ENCODE measurements around the gene FSIP1. TPM values are rescaled to one million over a fixed set of nuclear protein-coding genes. Genes with fewer than 3 reads are reported as not detected.

Gene FSIP1
- total and polyA plus RNA-seq, 7 donors, result 1.1 to 12.6 (median 1.4) TPM

DNA sequence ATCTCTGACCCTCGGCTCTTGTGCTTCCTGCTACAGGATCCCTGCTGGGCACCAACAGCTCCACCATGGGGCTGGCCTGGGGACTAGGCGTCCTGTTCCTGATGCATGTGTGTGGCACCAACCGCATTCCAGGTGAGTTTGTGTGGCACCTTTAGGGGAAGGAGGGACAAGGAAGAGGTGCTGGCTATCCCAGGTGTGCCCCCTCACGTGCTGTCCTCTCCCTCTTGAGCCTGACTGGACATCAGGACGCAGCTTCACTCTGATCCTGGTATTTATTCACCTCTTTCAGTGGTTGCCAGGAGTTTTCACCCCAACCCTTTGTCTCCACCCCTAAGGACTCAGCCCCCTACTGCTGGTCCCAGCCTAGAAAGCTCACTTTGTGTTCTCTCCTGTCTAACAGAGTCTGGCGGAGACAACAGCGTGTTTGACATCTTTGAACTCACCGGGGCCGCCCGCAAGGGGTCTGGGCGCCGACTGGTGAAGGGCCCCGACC lies 200.8 kb downstream of the FSIP1 start:
- peak; percentile 88 for DNase-seq
- peak overlapping the region; percentile 89 to 97 (median 96) for H3K27ac ChIP-seq
- no peaks in the 10 kb centered on the region for H3K9me3 ChIP-seq
- no peaks in the 10 kb centered on the region for H3K27me3 ChIP-seq
- whole genome bisulfite sequencing, 2 donors, result 11 to 54% methylated on average over 13 of the region's 13 CpGs
- TF ChIP-seq EP300 (IDR thresholded peaks at IDR 0.05), result no peak
- peak in 2 of 4 donors; percentile 5 to 52 for TF ChIP-seq POLR2AphosphoS5 (IDR thresholded peaks at IDR 0.05)
- no peak for TF ChIP-seq POLR2A (IDR thresholded peaks at IDR 0.05)
- TF ChIP-seq, protein P1, sequence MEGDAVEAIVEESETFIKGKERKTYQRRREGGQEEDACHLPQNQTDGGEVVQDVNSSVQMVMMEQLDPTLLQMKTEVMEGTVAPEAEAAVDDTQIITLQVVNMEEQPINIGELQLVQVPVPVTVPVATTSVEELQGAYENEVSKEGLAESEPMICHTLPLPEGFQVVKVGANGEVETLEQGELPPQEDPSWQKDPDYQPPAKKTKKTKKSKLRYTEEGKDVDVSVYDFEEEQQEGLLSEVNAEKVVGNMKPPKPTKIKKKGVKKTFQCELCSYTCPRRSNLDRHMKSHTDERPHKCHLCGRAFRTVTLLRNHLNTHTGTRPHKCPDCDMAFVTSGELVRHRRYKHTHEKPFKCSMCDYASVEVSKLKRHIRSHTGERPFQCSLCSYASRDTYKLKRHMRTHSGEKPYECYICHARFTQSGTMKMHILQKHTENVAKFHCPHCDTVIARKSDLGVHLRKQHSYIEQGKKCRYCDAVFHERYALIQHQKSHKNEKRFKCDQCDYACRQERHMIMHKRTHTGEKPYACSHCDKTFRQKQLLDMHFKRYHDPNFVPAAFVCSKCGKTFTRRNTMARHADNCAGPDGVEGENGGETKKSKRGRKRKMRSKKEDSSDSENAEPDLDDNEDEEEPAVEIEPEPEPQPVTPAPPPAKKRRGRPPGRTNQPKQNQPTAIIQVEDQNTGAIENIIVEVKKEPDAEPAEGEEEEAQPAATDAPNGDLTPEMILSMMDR (IDR thresholded peaks at IDR 0.05), result peak in 3 of 4 experiments; percentile 35 to 51 (median 46)
- intact Hi-C loops (cut with DNase I), result loop anchor here (2.0 to 10.0 kb wide), 7 partner anchors 175 to 1330 kb away; partner anchors contain the start of gene SPRED1
- peaks cover 0 to 76% (median 67%) of the 10 kb centered on the region in 4 donors for H3K4me1 ChIP-seq
- peaks cover 25 to 52% (median 31%) of the 10 kb centered on the region in 4 donors for H3K36me3 ChIP-seq
- H3K4me3 ChIP-seq, result peak overlapping the region; percentile 41 to 77 (median 70)

DNA sequence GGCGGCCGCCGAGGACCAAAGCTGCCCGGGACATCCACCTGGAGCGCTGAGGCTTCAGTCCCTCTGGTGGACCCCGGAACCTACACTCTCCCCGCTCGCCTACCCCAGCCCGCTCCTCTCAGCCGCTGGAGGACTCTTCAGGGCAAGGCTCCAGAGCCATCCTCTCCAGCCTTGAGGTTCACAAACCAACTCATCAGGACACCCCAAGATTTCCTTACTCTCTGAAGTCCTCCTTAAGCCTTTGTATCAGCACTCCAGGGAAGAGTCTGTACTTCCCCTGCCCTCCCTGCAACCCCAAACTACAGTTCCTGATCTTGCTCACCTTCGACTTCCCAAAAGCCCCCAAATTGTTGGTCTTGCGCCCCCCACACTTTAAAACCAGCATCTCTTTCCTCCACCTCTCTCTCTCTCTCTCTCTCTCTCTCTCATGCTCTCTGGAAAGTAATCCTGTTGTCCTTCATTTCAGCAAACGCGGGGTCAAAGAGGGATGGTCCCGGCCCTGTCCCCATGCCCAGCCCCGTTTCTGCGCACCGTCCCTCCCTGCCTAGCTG lies 201.3 kb downstream of the FSIP1 start:
- H3K9me3 ChIP-seq, result no peaks in the 10 kb centered on the region
- 3 to 10% methylated on average over 18 of the region's 18 CpGs for WGBS, 2 donors
- intact Hi-C loops (cut with DNase I), result loop anchor here (2.0 to 10.0 kb wide), 7 partner anchors 176 to 1329 kb away; partner anchors contain the start of gene SPRED1
- peaks cover 25 to 47% (median 26%) of the 10 kb centered on the region in 4 donors for H3K36me3 ChIP-seq
- no peaks in the 10 kb centered on the region for H3K27me3 ChIP-seq
- peak overlapping the region; percentile 41 to 77 (median 70) for H3K4me3 ChIP-seq
- TF ChIP-seq EP300 (IDR thresholded peaks at IDR 0.05) (no peak), POLR2AphosphoS5 (IDR thresholded peaks at IDR 0.05) (no peak), POLR2A (IDR thresholded peaks at IDR 0.05) (peak in 1 of 2 donors; percentile 1)
- TF ChIP-seq, protein P1 (IDR thresholded peaks at IDR 0.05), result no peak
- no peak for DNase-seq
- H3K27ac ChIP-seq, result peak overlapping the region; percentile 89 to 97 (median 96)
- H3K4me1 ChIP-seq, result peaks cover 0 to 70% (median 62%) of the 10 kb centered on the region in 4 donors

DNA sequence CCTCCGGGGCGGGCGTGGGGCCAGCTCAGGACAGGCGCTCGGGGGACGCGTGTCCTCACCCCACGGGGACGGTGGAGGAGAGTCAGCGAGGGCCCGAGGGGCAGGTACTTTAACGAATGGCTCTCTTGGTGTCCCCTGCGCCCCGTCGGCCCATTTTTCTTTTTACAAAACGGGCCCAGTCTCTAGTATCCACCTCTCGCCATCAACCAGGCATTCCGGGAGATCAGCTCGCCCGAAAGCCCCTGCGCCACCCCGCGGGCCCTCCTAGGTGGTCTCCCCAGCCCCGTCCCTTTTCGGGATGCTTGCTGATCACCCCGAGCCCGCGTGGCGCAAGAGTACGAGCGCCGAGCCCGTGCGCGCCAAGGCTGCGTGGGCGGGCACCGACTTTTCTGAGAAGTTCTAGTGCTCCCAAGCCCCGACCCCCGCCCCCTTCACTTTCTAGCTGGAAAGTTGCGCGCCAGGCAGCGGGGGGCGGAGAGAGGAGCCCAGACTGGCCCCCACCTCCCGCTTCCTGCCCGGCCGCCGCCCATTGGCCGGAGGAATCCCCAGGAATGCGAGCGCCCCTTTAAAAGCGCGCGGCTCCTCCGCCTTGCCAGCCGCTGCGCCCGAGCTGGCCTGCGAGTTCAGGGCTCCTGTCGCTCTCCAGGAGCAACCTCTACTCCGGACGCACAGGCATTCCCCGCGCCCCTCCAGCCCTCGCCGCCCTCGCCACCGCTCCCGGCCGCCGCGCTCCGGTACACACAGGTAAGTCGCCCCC lies 202.0 kb downstream of the FSIP1 start, which contains the start of gene THBS1:
Gene THBS1 (plus strand): TSS at position 595 of the 757 bp plus-strand sequence. CDS start 779 bp downstream, outside the sequence.
- Histone ChIP-seq H3K4me1 (peaks cover 0 to 64% (median 56%) of the 10 kb centered on the region in 4 donors), H3K9me3 (no peaks in the 10 kb centered on the region), H3K27me3 (no peaks in the 10 kb centered on the region), H3K36me3 (peaks cover 19 to 40% (median 22%) of the 10 kb centered on the region in 4 donors), H3K4me3 (peak within 1 kb of the TSS; percentile 41 to 77 (median 70)), H3K27ac (peak within 1 kb of the TSS; percentile 89 to 97 (median 96))
- WGBS, 2 donors, result 1% methylated on average over 74 of the region's 74 CpGs
- TF ChIP-seq EP300 (IDR thresholded peaks at IDR 0.05), result no peak
- TF ChIP-seq POLR2A (IDR thresholded peaks at IDR 0.05), result peak; percentile 89 to 90
- TF ChIP-seq POLR2AphosphoS5 (IDR thresholded peaks at IDR 0.05), result peak; percentile 97 to 98 (median 98)
- TF ChIP-seq, protein P1 (IDR thresholded peaks at IDR 0.05), result peak in 1 of 4 experiments; percentile 39
- intact Hi-C loops (cut with DNase I), result loop anchor here (1.0 to 10.0 kb wide), 8 partner anchors 177 to 1328 kb away; partner anchors contain the start of gene SPRED1
- DNase-seq, result peak; percentile 97

DNA sequence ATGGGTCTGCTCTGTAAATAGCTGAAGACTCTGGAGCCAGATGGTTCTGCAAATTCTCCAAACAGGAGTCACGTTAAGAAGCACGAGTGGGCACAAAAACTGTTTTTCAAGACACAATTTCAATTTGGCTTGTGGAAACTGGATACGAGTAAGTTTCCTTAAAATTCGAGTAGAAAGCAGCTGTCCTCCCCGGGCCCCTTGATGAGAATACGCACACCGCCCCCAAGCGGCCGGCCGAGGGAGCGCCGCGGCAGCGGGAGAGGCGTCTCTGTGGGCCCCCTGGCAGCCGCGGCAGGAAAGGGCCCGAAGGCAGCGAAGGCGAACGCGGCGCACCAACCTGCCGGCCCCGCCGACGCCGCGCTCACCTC lies 202.5 kb downstream of the FSIP1 start:
- peak in 2 of 4 donors; percentile 9 to 31 for TF ChIP-seq EP300 (IDR thresholded peaks at IDR 0.05)
- peak in 3 of 4 donors; percentile 4 to 57 (median 41) for TF ChIP-seq POLR2AphosphoS5 (IDR thresholded peaks at IDR 0.05)
- TF ChIP-seq POLR2A (IDR thresholded peaks at IDR 0.05), result no peak
- TF ChIP-seq, protein P1 (IDR thresholded peaks at IDR 0.05), result peak; percentile 83 to 99 (median 92)
- H3K27ac ChIP-seq, result peak overlapping the region; percentile 89 to 97 (median 96)
- H3K36me3 ChIP-seq, result peaks cover 14 to 34% (median 20%) of the 10 kb centered on the region in 4 donors
- DNase-seq, result peak; percentile 97
- H3K27me3 ChIP-seq, result no peaks in the 10 kb centered on the region
- peak overlapping the region; percentile 41 to 77 (median 70) for H3K4me3 ChIP-seq
- intact Hi-C loops (cut with DNase I), result loop anchor here (1.0 to 10.0 kb wide), 8 partner anchors 177 to 1328 kb away; partner anchors contain the start of gene SPRED1
- H3K9me3 ChIP-seq, result no peaks in the 10 kb centered on the region
- H3K4me1 ChIP-seq, result peaks cover 0 to 58% (median 50%) of the 10 kb centered on the region in 4 donors
- WGBS, 2 donors, result 1% methylated on average over 29 of the region's 29 CpGs

All from sigmoid colon (tissue), 7 donors.